Measurements from ENCODE around the gene ALDH4A1.

The ALDH4A1 gene

GRCh38 chr1:18948913-18949685 lies 46.7 kb upstream of the ALDH4A1 start:
- no peak for DNase-seq (ENCODE audit: low read depth)
- H3K4me3 ChIP-seq (ENCODE audit: low read length) = no peak overlapping the region
- no peak for TF ChIP-seq CTCF (conservative IDR thresholded peaks at IDR 0.05; ENCODE audit: low read depth, low read length)

GRCh38 chr1:18948048-18948912 lies 45.9 kb upstream of the ALDH4A1 start:
- DNase-seq (ENCODE audit: low read depth) = no peak
- TF ChIP-seq CTCF (conservative IDR thresholded peaks at IDR 0.05; ENCODE audit: low read depth, low read length) = no peak
- H3K4me3 ChIP-seq (ENCODE audit: low read length) = no peak overlapping the region

- DNase-seq (ENCODE audit: low read depth) = no peak
- no peak overlapping the region for H3K4me3 ChIP-seq (ENCODE audit: low read length)
- TF ChIP-seq CTCF (conservative IDR thresholded peaks at IDR 0.05; ENCODE audit: low read depth, low read length) = no peak
These were observed 45.2 kb upstream of the ALDH4A1 start for GRCh38 chr1:18947570-18947969.

- DNase-seq (ENCODE audit: low read depth) = no peak
- no peak for TF ChIP-seq CTCF (conservative IDR thresholded peaks at IDR 0.05; ENCODE audit: low read depth, low read length)
- no peak overlapping the region for H3K4me3 ChIP-seq (ENCODE audit: low read length)
These were observed 44.4 kb upstream of the ALDH4A1 start for GRCh38 chr1:18946550-18947381.

- no peak for DNase-seq (ENCODE audit: low read depth)
- no peak for TF ChIP-seq CTCF (conservative IDR thresholded peaks at IDR 0.05; ENCODE audit: low read depth, low read length)
- H3K4me3 ChIP-seq (ENCODE audit: low read length) = no peak overlapping the region
These were observed 43.1 kb upstream of the ALDH4A1 start for GRCh38 chr1:18945401-18945849.

- H3K4me3 ChIP-seq (ENCODE audit: low read length) = no peak overlapping the region
- no peak for DNase-seq (ENCODE audit: low read depth)
- no peak for TF ChIP-seq CTCF (conservative IDR thresholded peaks at IDR 0.05; ENCODE audit: low read depth, low read length)
These were observed 42.5 kb upstream of the ALDH4A1 start for GRCh38 chr1:18944810-18945209.

Measured in retinal pigment epithelial cell (primary cell).